CD4-positive, alpha-beta memory T cell (primary cell): ENCODE data around the gene KCMF1. TPM values are rescaled to one million over a fixed set of nuclear protein-coding genes. Genes with fewer than 3 reads are reported as not detected.

Experiments
- CTCF ChIA-PET: fragments of 350-600 bp; sonication (Branson Sonifier 250); formaldehyde crosslinking; loops from one replicate; lab custom pipeline; 2021; ENCODE audit warnings: inconsistent platforms; ENCODE audit not compliant: partially characterized antibody; lab: Charles Lee
- POLR2A ChIA-PET: fragments of 350-600 bp; sonication (Branson Sonifier 250); formaldehyde crosslinking; loops from one replicate; lab custom pipeline; 2021; ENCODE audit not compliant: partially characterized antibody; lab: Charles Lee
- DNase-seq, 5 donors: peaks; one replicate each; pipeline versions ENCODE4 v3.0.0 to v3.0.0-alpha.2; 2020 to 2022; ENCODE audit warnings: mixed read lengths in 1 of 5
- H3K27ac ChIP-seq: one replicate; pipeline ENCODE4 v1.7.0; 2013; ENCODE audit warnings: low read depth, low read length
- H3K27me3 ChIP-seq: 2 replicates; pipeline ENCODE4 v1.7.0; 2013; ENCODE audit warnings: mild to moderate bottlenecking, low read length, moderate library complexity; ENCODE audit not compliant: insufficient read depth
- H3K36me3 ChIP-seq: 2 replicates; pipeline ENCODE4 v1.7.0; 2013; ENCODE audit warnings: mild to moderate bottlenecking, low read length, moderate library complexity; ENCODE audit not compliant: insufficient read depth
- H3K4me1 ChIP-seq: 2 replicates; pipeline ENCODE4 v1.7.0; 2013; ENCODE audit warnings: mild to moderate bottlenecking, low read length, moderate library complexity; ENCODE audit not compliant: insufficient read depth
- H3K4me3 ChIP-seq, 2 donors: one replicate each; pipeline ENCODE4 v1.7.0; 2013; ENCODE audit warnings: low read length in 2 of 2, mild to moderate bottlenecking in 1 of 2
- H3K9me3 ChIP-seq, 2 donors: one replicate each; pipeline ENCODE4 v1.7.0; 2013; ENCODE audit warnings: low read length in 2 of 2, control low read depth in 1 of 2; ENCODE audit not compliant: control insufficient read depth in 1 of 2
- H3K27ac Mint-ChIP-seq, 7 donors: one replicate each; pipeline ENCODE4 v1.8.0; 2020 to 2021; ENCODE audit warnings: mixed read lengths in 7 of 7, mild to moderate bottlenecking in 6 of 7, inconsistent platforms in 3 of 7, moderate library complexity in 3 of 7
- H3K27me3 Mint-ChIP-seq, 2 donors: one replicate each; pipeline ENCODE4 v1.8.0; 2020 to 2021; ENCODE audit warnings: mixed read lengths in 2 of 2
- H3K36me3 Mint-ChIP-seq, 2 donors: one replicate each; pipeline ENCODE4 v1.8.0; 2020 to 2021; ENCODE audit warnings: mixed read lengths in 2 of 2, inconsistent platforms in 1 of 2, mild to moderate bottlenecking in 1 of 2
- H3K4me1 Mint-ChIP-seq, 4 donors: one replicate each; pipeline ENCODE4 v1.8.0; 2020 to 2021; ENCODE audit warnings: mixed read lengths in 4 of 4, mild to moderate bottlenecking in 1 of 4
- H3K4me3 Mint-ChIP-seq, 8 donors: one replicate each; pipeline ENCODE4 v1.8.0; 2020 to 2021; ENCODE audit warnings: mixed read lengths in 8 of 8, mild to moderate bottlenecking in 7 of 8, moderate library complexity in 6 of 8, inconsistent platforms in 3 of 8
- H3K9me3 Mint-ChIP-seq, 8 donors: one replicate each; pipeline ENCODE4 v1.8.0; 2020 to 2021; ENCODE audit warnings: mixed read lengths in 8 of 8, mild to moderate bottlenecking in 5 of 8, inconsistent platforms in 3 of 8, moderate library complexity in 1 of 8
- intact Hi-C: fragments of 100-400 bp; cut with micrococcal nuclease; formaldehyde crosslinking; loops from one replicate; pipeline ENCODE4 v1.15.1; 2023
- polyA plus RNA-seq, 2 donors: library from polyadenylated mRNA; unstranded; fragments of 300-500 nt; fragmentation: Illumina TruSeq; gene quantifications; one replicate each; pipeline ENCODE4 v1.2.3, GENCODE V29; 2021
- total RNA-seq, 2 experiments: library from RNA; stranded (reverse); gene quantifications; one replicate each; pipeline ENCODE4 v1.2.3, GENCODE V29; 2021

The KCMF1 gene
- total and polyA plus RNA-seq, 4 experiments from 2014 or later, result 25.8 to 62.7 (median 47.2) TPM

GRCh38 chr2:85049236-85049635 lies 78.3 kb downstream of the KCMF1 start:
- ChIA-PET CTCF (no interaction called here), POLR2A (interaction anchor here (0.5 kb wide), 1 partner anchor 453 kb away, joined by 3 read pairs; no protein-coding TSS in a partner anchor)
- Mint-ChIP-seq H3K27me3 (no peaks in the 10 kb centered on the region), H3K27ac (peak overlapping the region in 3 of 7 donors; percentile 7 to 30 (median 29)), H3K36me3 (peaks cover 73 to 85% of the 10 kb centered on the region in 2 donors), H3K9me3 (peaks cover 0 to 3% (median 0%) of the 10 kb centered on the region in 8 donors), H3K4me3 (no peak overlapping the region), H3K4me1 (peaks cover 0 to 14% (median 4%) of the 10 kb centered on the region in 4 donors)
- no peaks in the 10 kb centered on the region for H3K9me3 ChIP-seq
- no peak for DNase-seq
- peaks cover 5% of the 10 kb centered on the region for H3K4me1 ChIP-seq
- H3K36me3 ChIP-seq, result peaks cover 43% of the 10 kb centered on the region
- H3K27me3 ChIP-seq, result no peaks in the 10 kb centered on the region
- H3K27ac ChIP-seq, result no peak overlapping the region
- no peak overlapping the region for H3K4me3 ChIP-seq
- intact Hi-C loops, result no loop called here

GRCh38 chr2:85053802-85054201 lies 82.8 kb downstream of the KCMF1 start:
- H3K27me3 ChIP-seq, result no peaks in the 10 kb centered on the region
- H3K4me1 ChIP-seq, result peaks cover 9% of the 10 kb centered on the region
- POLR2A ChIA-PET, result no interaction called here
- no peaks in the 10 kb centered on the region for H3K9me3 Mint-ChIP-seq
- intact Hi-C loops, result no loop called here
- no peak overlapping the region for H3K27ac ChIP-seq
- H3K4me3 ChIP-seq, result no peak overlapping the region
- no peaks in the 10 kb centered on the region for H3K27me3 Mint-ChIP-seq
- H3K27ac Mint-ChIP-seq, result peak overlapping the region in 2 of 7 donors; percentile 40 to 47
- CTCF ChIA-PET, result interaction anchor here (1.6 kb wide), 2 partner anchors 10 to 128 kb away, joined by 5 read pairs; no protein-coding TSS in a partner anchor
- no peak for DNase-seq
- H3K9me3 ChIP-seq, result no peaks in the 10 kb centered on the region
- H3K36me3 ChIP-seq, result peaks cover 27% of the 10 kb centered on the region
- H3K4me1 Mint-ChIP-seq, result peaks cover 14 to 39% (median 22%) of the 10 kb centered on the region in 4 donors
- peak overlapping the region in 1 of 8 donors; percentile 34 for H3K4me3 Mint-ChIP-seq
- H3K36me3 Mint-ChIP-seq, result peaks cover 49 to 55% of the 10 kb centered on the region in 2 donors

GRCh38 chr2:85057226-85057962 lies 86.4 kb downstream of the KCMF1 start:
- peaks cover 21 to 28% of the 10 kb centered on the region in 2 donors for H3K36me3 Mint-ChIP-seq
- Histone ChIP-seq H3K27me3 (no peaks in the 10 kb centered on the region), H3K9me3 (no peaks in the 10 kb centered on the region), H3K4me3 (no peak overlapping the region), H3K4me1 (peaks cover 9% of the 10 kb centered on the region), H3K27ac (no peak overlapping the region), H3K36me3 (peaks cover 5% of the 10 kb centered on the region)
- ChIA-PET CTCF (no interaction called here), POLR2A (no interaction called here)
- peaks cover 14 to 40% (median 22%) of the 10 kb centered on the region in 4 donors for H3K4me1 Mint-ChIP-seq
- no peaks in the 10 kb centered on the region for H3K9me3 Mint-ChIP-seq
- peak overlapping the region in 2 of 7 donors; percentile 4 to 71 for H3K27ac Mint-ChIP-seq
- no peaks in the 10 kb centered on the region for H3K27me3 Mint-ChIP-seq
- no peak for DNase-seq
- peak overlapping the region in 1 of 8 donors; percentile 37 for H3K4me3 Mint-ChIP-seq
- intact Hi-C loops, result no loop called here

- ChIA-PET POLR2A (no interaction called here), CTCF (interaction anchor here (1.2 kb wide), 1 partner anchor 238 kb away, joined by 3 read pairs; no protein-coding TSS in a partner anchor)
- peaks cover 0 to 3% (median 0%) of the 10 kb centered on the region in 8 donors for H3K9me3 Mint-ChIP-seq
- peaks cover 5 to 20% (median 14%) of the 10 kb centered on the region in 4 donors for H3K4me1 Mint-ChIP-seq
- no peak overlapping the region for H3K27ac ChIP-seq
- H3K27me3 ChIP-seq, result no peaks in the 10 kb centered on the region
- no peaks in the 10 kb centered on the region for H3K9me3 ChIP-seq
- H3K4me3 ChIP-seq, result no peak overlapping the region
- no peaks in the 10 kb centered on the region for H3K36me3 Mint-ChIP-seq
- no peak for DNase-seq
- peaks cover 5% of the 10 kb centered on the region for H3K4me1 ChIP-seq
- H3K4me3 Mint-ChIP-seq, result no peak overlapping the region
- peaks cover 10 to 12% of the 10 kb centered on the region in 2 donors for H3K27me3 Mint-ChIP-seq
- no peaks in the 10 kb centered on the region for H3K36me3 ChIP-seq
- H3K27ac Mint-ChIP-seq, result peak overlapping the region in 2 of 7 donors; percentile 3 to 52
- intact Hi-C loops, result no loop called here
Measured at GRCh38 chr2:85061896-85062295, 90.9 kb downstream of the KCMF1 start.

GRCh38 chr2:85062565-85062964 lies 91.6 kb downstream of the KCMF1 start:
- Mint-ChIP-seq H3K4me3 (no peak overlapping the region), H3K27me3 (peaks cover 10 to 15% of the 10 kb centered on the region in 2 donors), H3K27ac (no peak overlapping the region), H3K36me3 (no peaks in the 10 kb centered on the region), H3K9me3 (peaks cover 0 to 3% (median 0%) of the 10 kb centered on the region in 8 donors), H3K4me1 (peaks cover 5 to 19% (median 10%) of the 10 kb centered on the region in 4 donors)
- Histone ChIP-seq H3K27ac (no peak overlapping the region), H3K4me1 (peaks cover 4% of the 10 kb centered on the region), H3K36me3 (no peaks in the 10 kb centered on the region), H3K9me3 (no peaks in the 10 kb centered on the region), H3K4me3 (no peak overlapping the region), H3K27me3 (no peaks in the 10 kb centered on the region)
- ChIA-PET CTCF (no interaction called here), POLR2A (no interaction called here)
- intact Hi-C loops, result no loop called here
- DNase-seq, result no peak

- H3K36me3 ChIP-seq, result no peaks in the 10 kb centered on the region
- H3K27me3 Mint-ChIP-seq, result peaks cover 10 to 17% of the 10 kb centered on the region in 2 donors
- H3K9me3 Mint-ChIP-seq, result peaks cover 0 to 3% (median 0%) of the 10 kb centered on the region in 8 donors
- CTCF ChIA-PET, result no interaction called here
- H3K27me3 ChIP-seq, result no peaks in the 10 kb centered on the region
- DNase-seq, result no peak
- H3K9me3 ChIP-seq, result no peaks in the 10 kb centered on the region
- no peak overlapping the region for H3K4me3 ChIP-seq
- no peak overlapping the region for H3K27ac ChIP-seq
- no peak overlapping the region for H3K4me3 Mint-ChIP-seq
- POLR2A ChIA-PET, result no interaction called here
- H3K27ac Mint-ChIP-seq, result no peak overlapping the region
- peaks cover 4% of the 10 kb centered on the region for H3K4me1 ChIP-seq
- no peaks in the 10 kb centered on the region for H3K36me3 Mint-ChIP-seq
- H3K4me1 Mint-ChIP-seq, result peaks cover 0 to 12% (median 2%) of the 10 kb centered on the region in 4 donors
- intact Hi-C loops, result no loop called here
Measured at GRCh38 chr2:85063981-85064599, 93.1 kb downstream of the KCMF1 start.

- peaks cover 0 to 9% (median 2%) of the 10 kb centered on the region in 4 donors for H3K4me1 Mint-ChIP-seq
- peaks cover 0 to 3% (median 0%) of the 10 kb centered on the region in 8 donors for H3K9me3 Mint-ChIP-seq
- intact Hi-C loops, result loop anchor here (5.0 kb wide), 1 partner anchor 222 kb away; no protein-coding TSS in a partner anchor
- peaks cover 10 to 17% of the 10 kb centered on the region in 2 donors for H3K27me3 Mint-ChIP-seq
- no peaks in the 10 kb centered on the region for H3K27me3 ChIP-seq
- ChIA-PET CTCF (no interaction called here), POLR2A (no interaction called here)
- no peaks in the 10 kb centered on the region for H3K36me3 ChIP-seq
- H3K27ac ChIP-seq, result no peak overlapping the region
- no peaks in the 10 kb centered on the region for H3K36me3 Mint-ChIP-seq
- no peak overlapping the region for H3K4me3 Mint-ChIP-seq
- H3K9me3 ChIP-seq, result no peaks in the 10 kb centered on the region
- H3K27ac Mint-ChIP-seq, result peak overlapping the region in 1 of 7 donors; percentile 57
- no peak overlapping the region for H3K4me3 ChIP-seq
- peaks cover 4% of the 10 kb centered on the region for H3K4me1 ChIP-seq
- no peak for DNase-seq
Measured at GRCh38 chr2:85064927-85065577, 94.1 kb downstream of the KCMF1 start.
